Raji (cell line): ENCODE results near the gene CFAP73.

Experiments
- POLR2A ChIP-seq: IDR thresholded peaks from 2 replicates; pipeline ENCODE4 v1.6.1; 2011; ENCODE audit warnings: low read depth, low read length, control low read depth; ENCODE audit not compliant: insufficient read depth

Gene CFAP73

DNA sequence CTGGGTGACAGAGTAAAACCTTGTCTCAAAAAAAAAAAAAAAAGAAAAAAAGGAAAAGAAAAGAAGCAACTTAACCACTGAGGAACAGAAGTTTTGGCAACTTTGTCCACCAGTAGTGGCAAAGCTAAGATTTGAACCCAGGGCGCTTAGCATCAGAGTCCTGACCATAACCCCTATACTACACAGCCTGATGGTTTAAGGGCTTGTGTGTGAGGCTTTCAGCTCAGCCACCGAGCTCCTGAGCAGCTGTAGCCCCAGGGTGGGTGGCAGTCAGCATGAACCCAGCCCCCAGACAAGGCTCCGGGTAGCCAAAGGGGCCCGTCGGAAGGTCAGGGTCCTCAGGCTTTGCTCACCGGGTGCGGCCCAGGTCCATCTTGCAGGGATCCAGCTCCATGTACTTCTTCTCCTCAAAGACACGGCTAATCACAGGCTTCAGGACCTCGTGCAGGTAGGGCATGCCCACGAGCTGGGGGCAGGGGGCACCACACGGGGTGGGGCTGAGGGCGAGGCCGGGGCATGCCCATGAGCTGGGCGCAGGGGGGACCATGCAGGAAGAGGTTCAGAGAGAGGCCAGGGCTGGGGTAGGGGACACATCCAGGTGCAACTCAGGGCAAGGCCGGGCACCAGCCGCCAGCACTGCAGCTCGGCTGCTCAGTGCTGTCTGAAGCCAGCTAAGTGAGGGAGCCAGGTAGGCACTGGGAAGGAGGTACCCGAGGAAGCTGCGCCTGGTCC, 34.9 kb upstream of the CFAP73 start:
- no peak for TF ChIP-seq POLR2A

GRCh38 chr12:113115455-113116126, 33.9 kb upstream of the CFAP73 start:
- TF ChIP-seq POLR2A = no peak

DNA sequence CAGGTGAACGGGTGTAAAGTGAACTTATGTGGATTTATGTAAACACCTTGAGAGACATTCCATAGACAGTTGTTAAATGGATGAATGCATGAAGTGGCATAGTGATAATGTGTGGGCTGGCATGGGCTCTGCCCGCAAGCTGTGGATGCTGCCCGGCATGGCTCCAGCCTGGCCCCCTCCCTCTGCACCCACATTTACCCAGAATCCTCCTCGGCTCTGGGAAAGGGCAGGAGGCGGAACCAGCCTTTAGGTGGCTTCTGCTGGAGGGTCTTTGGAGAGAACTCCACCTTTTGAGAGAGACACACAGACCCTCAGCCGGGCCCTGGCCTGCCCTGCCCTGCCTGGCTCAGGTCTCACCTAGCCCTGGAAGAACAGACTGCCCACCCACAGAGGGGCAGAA, 32.6 kb upstream of the CFAP73 start:
- TF ChIP-seq POLR2A = no peak

DNA sequence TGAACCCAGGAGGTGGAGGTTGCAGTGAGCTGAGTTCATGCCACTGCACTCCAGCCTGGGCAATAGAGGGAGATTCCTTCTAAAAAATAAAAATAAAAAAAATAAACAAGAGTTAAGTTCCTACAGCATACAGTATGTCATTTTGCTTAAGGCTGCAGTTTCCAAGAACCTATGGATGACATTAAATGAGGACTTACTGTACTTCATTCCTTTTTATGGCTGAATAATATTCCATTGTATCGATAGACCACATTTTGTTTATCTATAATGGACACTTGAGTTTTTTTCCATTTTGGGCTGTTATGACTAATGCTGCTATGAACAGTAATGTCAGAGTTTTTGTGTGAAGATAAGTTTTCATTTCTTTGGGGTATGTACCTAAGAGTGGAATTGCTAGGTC, 31.4 kb upstream of the CFAP73 start:
- TF ChIP-seq POLR2A = no peak

DNA sequence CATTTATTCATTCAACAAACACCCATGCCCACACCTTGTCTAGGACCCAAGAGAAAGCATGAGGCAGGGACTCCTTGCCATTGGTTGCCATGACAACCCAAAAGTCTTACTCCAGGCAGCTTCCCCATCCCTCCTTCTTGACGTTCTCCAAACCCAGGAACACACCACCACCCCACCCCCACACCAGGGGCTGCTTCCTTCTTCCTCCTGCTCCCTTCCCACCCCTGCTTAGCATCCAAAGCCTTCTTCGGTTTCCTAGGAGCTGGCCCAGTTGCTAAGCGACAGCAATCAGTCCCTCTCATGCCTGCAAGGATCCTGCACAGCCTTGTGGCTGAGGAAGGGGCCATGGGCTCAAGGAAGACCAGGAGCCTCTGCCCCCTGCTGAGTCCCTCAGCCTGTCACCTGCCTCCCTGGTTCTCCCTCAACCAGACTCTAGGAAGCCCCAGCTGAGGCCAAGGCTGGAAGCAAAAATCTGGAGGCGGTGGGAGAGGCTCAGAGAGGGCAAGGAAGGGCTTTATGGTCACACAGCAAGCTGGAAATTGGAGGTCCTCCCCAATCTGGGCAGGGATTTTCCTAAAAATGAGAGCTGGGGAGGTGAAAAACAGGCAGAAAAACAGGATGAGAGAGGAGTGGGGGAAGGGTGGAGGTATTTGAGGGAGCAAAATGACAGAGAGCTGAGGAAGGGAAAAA, 29.4 kb upstream of the CFAP73 start:
- no peak for TF ChIP-seq POLR2A

DNA sequence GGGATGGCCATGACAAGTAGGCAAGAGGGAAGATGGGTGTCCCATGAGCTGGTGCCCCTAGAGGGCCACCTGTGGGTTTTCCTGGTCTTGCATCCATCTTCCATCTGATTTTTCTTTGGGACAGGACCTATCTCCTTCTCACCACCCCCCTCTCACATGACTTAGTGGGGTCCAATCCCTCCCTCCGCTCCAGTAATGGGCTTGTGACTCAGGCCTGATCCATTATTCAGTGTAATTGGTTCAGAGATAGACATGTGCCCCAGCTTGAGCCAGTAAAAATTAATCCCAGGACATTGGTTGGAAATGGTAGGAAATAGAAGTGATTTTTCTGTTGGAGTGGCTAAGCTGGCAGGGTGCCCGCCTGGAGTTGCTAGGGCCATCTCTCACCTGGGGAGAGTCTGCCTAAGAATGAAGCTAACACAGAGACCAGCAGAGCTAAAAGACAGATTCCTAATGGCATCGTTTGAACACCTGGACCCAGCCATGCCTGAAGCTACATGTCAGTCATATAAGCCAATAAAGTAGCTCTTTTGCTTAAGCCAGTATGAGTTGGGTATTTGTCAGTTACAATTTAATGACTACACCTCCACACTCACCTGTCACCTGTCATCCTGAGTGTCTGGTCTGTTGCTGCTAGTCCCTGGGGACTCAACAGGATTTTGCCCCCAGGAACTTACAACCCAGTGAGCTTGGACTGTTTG, 28.7 kb upstream of the CFAP73 start:
- TF ChIP-seq POLR2A = no peak

DNA sequence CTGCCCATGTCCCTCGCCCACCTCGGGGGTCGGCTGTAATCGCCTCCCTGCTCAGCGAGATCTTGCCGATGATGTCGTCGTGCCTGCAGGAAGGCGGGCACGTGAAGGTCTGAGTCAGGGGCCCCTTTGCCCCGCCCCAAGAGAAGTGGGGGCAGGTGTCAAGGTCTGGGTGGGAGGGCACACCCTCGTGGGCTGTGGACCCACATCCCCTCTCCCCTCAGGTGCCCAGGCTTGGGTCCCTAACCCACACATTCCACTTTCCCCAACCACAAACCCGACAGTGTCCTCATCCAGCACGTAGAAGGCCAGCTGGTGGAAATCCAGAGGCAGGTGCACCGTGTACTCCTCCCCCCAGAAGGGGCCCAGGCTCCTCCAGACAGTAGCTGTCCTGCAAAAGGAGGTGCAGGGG, 21.7 kb upstream of the CFAP73 start:
- no peak for TF ChIP-seq POLR2A

- TF ChIP-seq POLR2A = 0 out of 2 replicates have a peak, but pooled peaks have one; percentile 17
These were observed 20.5 kb upstream of the CFAP73 start for GRCh38 chr12:113128802-113129663.

DNA sequence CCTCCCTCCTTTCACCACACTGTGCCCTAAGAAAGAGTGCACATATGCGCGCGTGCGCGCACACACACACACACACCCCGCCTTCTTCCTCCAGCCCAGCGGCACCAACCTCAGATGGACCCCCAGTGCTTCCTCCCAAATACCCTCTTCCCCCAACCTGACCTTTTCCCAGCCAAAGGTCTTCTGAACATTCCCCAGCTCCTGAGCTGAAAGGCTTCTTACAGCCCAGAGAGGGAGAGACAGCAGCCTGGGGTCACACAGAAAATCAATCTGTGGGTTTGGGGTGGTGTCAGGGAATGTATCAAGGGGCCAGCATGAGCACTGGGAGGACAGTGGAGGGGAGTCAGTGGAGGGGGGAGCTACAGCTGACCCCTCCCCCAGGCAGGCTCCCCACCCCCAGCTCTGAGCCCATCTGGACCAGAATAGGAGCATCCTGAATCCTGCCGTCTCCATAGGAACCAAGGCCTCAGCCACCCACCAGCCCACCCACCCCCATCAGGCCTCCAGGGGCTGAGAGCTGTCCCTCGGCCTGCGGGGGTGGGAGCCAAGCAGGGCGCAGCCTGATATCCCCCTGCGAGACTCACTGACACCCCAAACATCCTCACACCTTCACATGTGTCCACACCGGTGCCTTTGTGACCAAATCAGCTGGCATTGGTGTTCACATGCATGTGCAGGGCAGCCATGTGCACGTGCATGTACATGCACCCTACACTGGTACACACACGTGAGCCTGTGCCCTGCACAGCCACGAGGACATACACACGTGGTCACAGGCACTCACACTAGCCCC, 19.7 kb upstream of the CFAP73 start:
- peak; percentile 40; the same call in 1 of the 2 replicates for TF ChIP-seq POLR2A

DNA sequence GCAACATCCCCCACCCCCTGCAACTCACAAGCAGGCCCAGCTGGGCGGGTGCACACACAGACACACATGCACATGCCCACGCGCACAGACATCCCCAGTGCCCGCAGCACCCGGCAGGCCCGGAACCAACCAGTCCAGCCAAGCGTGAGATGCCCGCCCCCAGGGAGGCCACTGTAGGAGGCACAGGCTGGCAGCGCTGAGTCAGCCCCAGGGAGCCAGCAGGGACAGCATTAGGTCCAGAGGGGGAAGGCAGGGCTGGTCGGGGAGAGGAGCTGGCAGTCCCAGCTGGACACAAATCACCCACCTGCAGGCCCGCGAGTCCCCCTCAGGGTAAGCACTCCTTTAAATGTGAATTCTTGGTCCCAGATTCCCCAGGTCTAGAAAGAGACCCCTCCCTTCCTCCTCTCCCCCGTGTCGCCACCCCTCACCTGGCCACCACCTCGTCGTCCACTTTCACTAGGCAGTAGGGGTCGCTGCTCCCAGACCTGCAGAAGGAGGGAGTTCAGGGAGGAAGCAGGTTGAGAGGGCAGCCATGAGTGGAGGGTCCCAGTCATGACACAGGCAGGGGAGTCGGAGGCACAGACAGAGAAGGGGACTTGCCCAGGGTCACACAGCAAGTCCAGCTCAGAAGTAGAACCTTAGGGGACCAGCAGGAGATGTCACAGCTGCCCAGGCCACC, 18.9 kb upstream of the CFAP73 start:
- TF ChIP-seq POLR2A = peak; percentile 25; the same call in 1 of the 2 replicates

GRCh38 chr12:113131556-113131955, 18.0 kb upstream of the CFAP73 start:
- no peak for TF ChIP-seq POLR2A

DNA sequence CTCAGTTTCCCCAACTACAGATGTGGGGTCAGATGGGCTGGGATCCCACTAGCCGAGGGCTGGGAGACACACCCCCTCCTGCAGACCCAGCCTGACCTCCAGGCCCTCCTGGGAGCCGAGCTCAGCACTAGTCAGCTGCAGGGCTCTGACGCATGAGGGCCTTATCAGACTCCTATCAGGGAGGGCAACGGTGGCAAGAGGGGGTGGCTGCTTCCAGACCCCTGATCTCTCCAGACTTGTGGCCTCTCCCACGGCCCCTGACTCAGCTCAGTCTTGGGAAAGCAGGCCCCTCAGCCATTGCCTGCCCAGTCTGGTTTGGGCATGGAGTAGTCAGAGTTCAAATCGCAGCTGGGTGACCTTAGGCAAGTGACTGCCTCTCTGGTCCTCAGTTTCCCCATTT, 16.5 kb upstream of the CFAP73 start:
- TF ChIP-seq POLR2A = no peak

- no peak for TF ChIP-seq POLR2A
These were observed 15.9 kb upstream of the CFAP73 start for GRCh38 chr12:113133666-113134065.
